Measurements from ENCODE around the gene TSKU. TPM values are rescaled to one million over a fixed set of nuclear protein-coding genes. Genes with fewer than 3 reads are reported as not detected.
A peak's percentile ranks its signal among the peaks of the same experiment; 100 is the strongest.

Gene TSKU
- total and polyA plus RNA-seq, 9 of the 15 experiments (the other 6 are each of a cell fraction or from before 2014, with no cell fraction given): 0.60 to 11.9 (median 8.4) TPM

GRCh38 chr11:76745561-76746207 is 37.5 kb upstream of the TSKU start (continued):
- TF ChIP-seq ZNF644 (tag; IDR thresholded peaks at IDR 0.05; ENCODE audit: low read depth) (0 out of 2 replicates have a peak, but pooled peaks have one; percentile 15), ZBTB7A (IDR thresholded peaks at IDR 0.05; ENCODE audit: borderline replicate concordance, control insufficient read depth, low read depth, low read length) (no peak; the same call in 1 of the 2 replicates), ZNF589 (CRISPR knock-in tag; IDR thresholded peaks at IDR 0.05; ENCODE audit: low read depth) (0 out of 2 replicates have a peak, but pooled peaks have one; percentile 48), ZNF3 (CRISPR knock-in tag; IDR thresholded peaks at IDR 0.05) (no peak), NR2C2 (CRISPR knock-in tag; IDR thresholded peaks at IDR 0.05) (no peak), NR2C2 (tag; IDR thresholded peaks at IDR 0.05) (peak; percentile 39; the same call in 1 of the 2 replicates), MTF1 (CRISPR knock-in tag; IDR thresholded peaks at IDR 0.05; ENCODE audit: borderline replicate concordance) (no peak), RNF2 (IDR thresholded peaks at IDR 0.05) (peak; percentile 53; the same call in 1 of the 2 replicates), ZNF766 (CRISPR knock-in tag; conservative IDR thresholded peaks at IDR 0.05) (peak; percentile 84; the same call in 1 of the 2 replicates), CBX2 (IDR thresholded peaks at IDR 0.05; ENCODE audit: insufficient read depth, low read length, poor library complexity, severe bottlenecking) (no peak), FOXK2 (conservative IDR thresholded peaks at IDR 0.05 in 1 of 2, IDR thresholded peaks at IDR 0.05 in 1 of 2; ENCODE audit: low read depth in 2 of 2) (peak in 1 of 2 experiments; percentile 21; a peak in 1 of 4 replicates), C11orf30 (IDR thresholded peaks at IDR 0.05; ENCODE audit: low read depth) (0 out of 2 replicates have a peak, but pooled peaks have one; percentile 7), POLR2AphosphoS2 (IDR thresholded peaks at IDR 0.05; ENCODE audit: low read length) (no peak), RBM25 (IDR thresholded peaks at IDR 0.05; ENCODE audit: low read depth, low read length, severe bottlenecking) (no peak), ARID3A (IDR thresholded peaks at IDR 0.05; ENCODE audit: borderline replicate concordance, low read depth, low read length) (no peak), MECOM (CRISPR knock-in tag; IDR thresholded peaks at IDR 0.05) (peak; percentile 44; the same call in 1 of the 2 replicates), IRF9 (tag; IDR thresholded peaks at IDR 0.05) (no peak)
- TF ChIP-seq, protein P1, sequence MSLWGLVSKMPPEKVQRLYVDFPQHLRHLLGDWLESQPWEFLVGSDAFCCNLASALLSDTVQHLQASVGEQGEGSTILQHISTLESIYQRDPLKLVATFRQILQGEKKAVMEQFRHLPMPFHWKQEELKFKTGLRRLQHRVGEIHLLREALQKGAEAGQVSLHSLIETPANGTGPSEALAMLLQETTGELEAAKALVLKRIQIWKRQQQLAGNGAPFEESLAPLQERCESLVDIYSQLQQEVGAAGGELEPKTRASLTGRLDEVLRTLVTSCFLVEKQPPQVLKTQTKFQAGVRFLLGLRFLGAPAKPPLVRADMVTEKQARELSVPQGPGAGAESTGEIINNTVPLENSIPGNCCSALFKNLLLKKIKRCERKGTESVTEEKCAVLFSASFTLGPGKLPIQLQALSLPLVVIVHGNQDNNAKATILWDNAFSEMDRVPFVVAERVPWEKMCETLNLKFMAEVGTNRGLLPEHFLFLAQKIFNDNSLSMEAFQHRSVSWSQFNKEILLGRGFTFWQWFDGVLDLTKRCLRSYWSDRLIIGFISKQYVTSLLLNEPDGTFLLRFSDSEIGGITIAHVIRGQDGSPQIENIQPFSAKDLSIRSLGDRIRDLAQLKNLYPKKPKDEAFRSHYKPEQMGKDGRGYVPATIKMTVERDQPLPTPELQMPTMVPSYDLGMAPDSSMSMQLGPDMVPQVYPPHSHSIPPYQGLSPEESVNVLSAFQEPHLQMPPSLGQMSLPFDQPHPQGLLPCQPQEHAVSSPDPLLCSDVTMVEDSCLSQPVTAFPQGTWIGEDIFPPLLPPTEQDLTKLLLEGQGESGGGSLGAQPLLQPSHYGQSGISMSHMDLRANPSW (CRISPR knock-in tag; IDR thresholded peaks at IDR 0.05): no peak
- TF ChIP-seq, protein P2, sequence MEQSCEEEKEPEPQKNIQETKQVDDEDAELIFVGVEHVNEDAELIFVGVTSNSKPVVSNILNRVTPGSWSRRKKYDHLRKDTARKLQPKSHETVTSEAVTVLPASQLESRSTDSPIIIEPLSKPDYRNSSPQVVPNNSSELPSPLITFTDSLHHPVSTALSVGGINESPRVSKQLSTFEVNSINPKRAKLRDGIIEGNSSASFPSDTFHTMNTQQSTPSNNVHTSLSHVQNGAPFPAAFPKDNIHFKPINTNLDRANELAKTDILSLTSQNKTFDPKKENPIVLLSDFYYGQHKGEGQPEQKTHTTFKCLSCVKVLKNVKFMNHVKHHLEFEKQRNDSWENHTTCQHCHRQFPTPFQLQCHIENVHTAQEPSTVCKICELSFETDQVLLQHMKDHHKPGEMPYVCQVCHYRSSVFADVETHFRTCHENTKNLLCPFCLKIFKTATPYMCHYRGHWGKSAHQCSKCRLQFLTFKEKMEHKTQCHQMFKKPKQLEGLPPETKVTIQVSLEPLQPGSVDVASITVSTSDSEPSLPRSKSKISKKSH (CRISPR knock-in tag; IDR thresholded peaks at IDR 0.05): no peak

All from K562 (cell line).